Esophagus squamous epithelium (tissue), 4 donors: ENCODE measurements around the gene RUNDC1.

ENCODE experiments used
- POLR2A ChIP-seq, 4 donors: fragments of 450-650 bp; IDR thresholded peaks; one replicate each; pipeline ENCODE4 v1.6.1; 2017; ENCODE audit warnings: antibody characterized with exemption in 4 of 4, mild to moderate bottlenecking in 4 of 4, moderate library complexity in 3 of 4
- TF ChIP-seq, protein P1 (sequence below), 6 experiments: fragments of 450-650 bp in 4 of 6; fragments of 200-600 bp in 2 of 6; sonication (generic) in 2 of 6; IDR thresholded peaks; one replicate each; pipeline ENCODE4 v1.5.1; 2016 to 2019; ENCODE audit warnings: antibody characterized with exemption in 6 of 6, mild to moderate bottlenecking in 4 of 6, moderate library complexity in 4 of 6

- TF ChIP-seq, protein P1, sequence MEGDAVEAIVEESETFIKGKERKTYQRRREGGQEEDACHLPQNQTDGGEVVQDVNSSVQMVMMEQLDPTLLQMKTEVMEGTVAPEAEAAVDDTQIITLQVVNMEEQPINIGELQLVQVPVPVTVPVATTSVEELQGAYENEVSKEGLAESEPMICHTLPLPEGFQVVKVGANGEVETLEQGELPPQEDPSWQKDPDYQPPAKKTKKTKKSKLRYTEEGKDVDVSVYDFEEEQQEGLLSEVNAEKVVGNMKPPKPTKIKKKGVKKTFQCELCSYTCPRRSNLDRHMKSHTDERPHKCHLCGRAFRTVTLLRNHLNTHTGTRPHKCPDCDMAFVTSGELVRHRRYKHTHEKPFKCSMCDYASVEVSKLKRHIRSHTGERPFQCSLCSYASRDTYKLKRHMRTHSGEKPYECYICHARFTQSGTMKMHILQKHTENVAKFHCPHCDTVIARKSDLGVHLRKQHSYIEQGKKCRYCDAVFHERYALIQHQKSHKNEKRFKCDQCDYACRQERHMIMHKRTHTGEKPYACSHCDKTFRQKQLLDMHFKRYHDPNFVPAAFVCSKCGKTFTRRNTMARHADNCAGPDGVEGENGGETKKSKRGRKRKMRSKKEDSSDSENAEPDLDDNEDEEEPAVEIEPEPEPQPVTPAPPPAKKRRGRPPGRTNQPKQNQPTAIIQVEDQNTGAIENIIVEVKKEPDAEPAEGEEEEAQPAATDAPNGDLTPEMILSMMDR (IDR thresholded peaks at IDR 0.05), result no peak
- TF ChIP-seq POLR2A (IDR thresholded peaks at IDR 0.05), result no peak
Observed at GRCh38 chr17:42992872-42993271, 12.5 kb downstream of the RUNDC1 start.
